IMR-90 (cell line): ENCODE data around the gene BRCA2. TPM values are rescaled to one million over a fixed set of nuclear protein-coding genes. Genes with fewer than 3 reads are reported as not detected.

Experiments used
- ATAC-seq: fragments of 200-7000 bp; cut with Tn5 transposase; 2 replicates; pipeline ENCODE4 v1.9.1; 2020; ENCODE audit warnings: low read depth, mild to moderate bottlenecking, moderate library complexity
- BruUV-seq: library from RNA; stranded (reverse); fragments of 400-500 nt; replicated peaks from 2 replicates; lab custom pipeline; 2021; lab: Mats Ljungman, UMichigan
- CTCF ChIA-PET: fragments of 300-600 bp; formaldehyde crosslinking; extraction: SDS; loops from one replicate; lab custom pipeline; 2021; ENCODE audit warnings: antibody characterized with exemption; lab: Yijun Ruan, JAX
- POLR2A ChIA-PET: fragments of 300-600 bp; sonication (Branson Sonifier 250); formaldehyde crosslinking; loops from one replicate; lab custom pipeline; 2022; ENCODE audit warnings: antibody characterized with exemption; ENCODE audit not compliant: unreplicated experiment; lab: Charles Lee
- DNase-seq: peaks from one replicate; pipeline ENCODE4 v3.0.0; 2013
- H2AFZ ChIP-seq: replicated peaks from 2 replicates; pipeline ENCODE3; 2013; ENCODE audit warnings: low read length, mild to moderate bottlenecking; ENCODE audit not compliant: poor library complexity
- H2AK5ac ChIP-seq: 2 replicates; pipeline ENCODE4 v1.6.1; 2013; ENCODE audit warnings: low read depth, low read length, inconsistent platforms
- H2AK9ac ChIP-seq: replicated peaks from 2 replicates; pipeline ENCODE3; 2013; ENCODE audit warnings: mild to moderate bottlenecking, low read depth, low read length, moderate library complexity; ENCODE audit not compliant: poor library complexity
- H2BK120ac ChIP-seq: 2 replicates; pipeline ENCODE4 v1.6.1; 2013; ENCODE audit warnings: low read depth, low read length, inconsistent platforms
- H2BK15ac ChIP-seq: 3 replicates; pipeline ENCODE4 v1.6.1; 2013; ENCODE audit warnings: low read depth, low read length, inconsistent platforms
- H2BK20ac ChIP-seq: 2 replicates; pipeline ENCODE4 v1.6.1; 2013; ENCODE audit warnings: low read depth, mild to moderate bottlenecking, inconsistent platforms, low read length, moderate library complexity
- H2BK5ac ChIP-seq: 2 replicates; pipeline ENCODE4 v1.6.1; 2013; ENCODE audit warnings: mild to moderate bottlenecking, low read depth, low read length, inconsistent platforms; ENCODE audit not compliant: poor library complexity, severe bottlenecking
- H3K14ac ChIP-seq: replicated peaks from 2 replicates; pipeline ENCODE4 v1.6.1; 2013; ENCODE audit warnings: low read depth, low read length, inconsistent platforms
- H3K18ac ChIP-seq: 2 replicates; pipeline ENCODE4 v1.6.1; 2013; ENCODE audit warnings: low read depth, low read length, control low read depth
- H3K23ac ChIP-seq: 2 replicates; pipeline ENCODE4 v1.6.1; 2013; ENCODE audit warnings: low read depth, low read length, inconsistent platforms
- H3K27ac ChIP-seq: 2 replicates; pipeline ENCODE4 v1.5.1; 2013; ENCODE audit warnings: mild to moderate bottlenecking, control low read depth, low read length; ENCODE audit not compliant: insufficient read depth
- H3K27me3 ChIP-seq: 2 replicates; pipeline ENCODE4 v1.6.1; 2013; ENCODE audit warnings: low read length; ENCODE audit not compliant: control insufficient read depth, insufficient read depth
- H3K36me3 ChIP-seq: 2 replicates; pipeline ENCODE4 v1.6.1; 2013; ENCODE audit warnings: low read length, mixed read lengths; ENCODE audit not compliant: control insufficient read depth, insufficient read depth
- H3K4ac ChIP-seq: 2 replicates; pipeline ENCODE4 v1.6.1; 2013; ENCODE audit warnings: low read depth, low read length, inconsistent platforms
- H3K4me1 ChIP-seq: 2 replicates; pipeline ENCODE4 v1.6.1; 2013; ENCODE audit warnings: low read length, mixed read lengths; ENCODE audit not compliant: control insufficient read depth, insufficient read depth
- H3K4me2 ChIP-seq: 2 replicates; pipeline ENCODE4 v1.6.1; 2013; ENCODE audit warnings: low read depth, mild to moderate bottlenecking, control low read depth, low read length, moderate library complexity
- H3K4me3 ChIP-seq: 2 replicates; pipeline ENCODE4 v1.5.1; 2013; ENCODE audit warnings: low read depth, mild to moderate bottlenecking, control low read depth, low read length, moderate library complexity; ENCODE audit not compliant: insufficient read depth
- H3K56ac ChIP-seq: 2 replicates; pipeline ENCODE4 v1.6.1; 2013; ENCODE audit warnings: low read length, inconsistent platforms; ENCODE audit not compliant: insufficient read depth; ENCODE audit errors: extremely low read depth
- H3K79me1 ChIP-seq, 2 experiments: 2 replicates each; pipeline ENCODE4 v1.6.1; 2013; ENCODE audit warnings: low read length in 2 of 2, inconsistent platforms in 1 of 2, low read depth in 1 of 2
- H3K9ac ChIP-seq: 2 replicates; pipeline ENCODE4 v1.6.1; 2013; ENCODE audit warnings: low read depth, low read length, control low read depth
- H3K9me1 ChIP-seq: 2 replicates; pipeline ENCODE4 v1.6.1; 2013; ENCODE audit warnings: low read length, inconsistent platforms; ENCODE audit not compliant: insufficient read depth
- H3K9me3 ChIP-seq: 2 replicates; pipeline ENCODE4 v1.6.1; 2013; ENCODE audit warnings: low read length; ENCODE audit not compliant: control insufficient read depth, insufficient read depth
- H4K20me1 ChIP-seq: 2 replicates; pipeline ENCODE4 v1.6.1; 2013; ENCODE audit warnings: low read length, inconsistent platforms; ENCODE audit not compliant: insufficient read depth
- H4K5ac ChIP-seq: 2 replicates; pipeline ENCODE4 v1.6.1; 2013; ENCODE audit warnings: mild to moderate bottlenecking, low read depth, low read length, control low read depth
- H4K8ac ChIP-seq, 2 experiments: 2 replicates each; pipeline ENCODE4 v1.6.1; 2013; ENCODE audit warnings: low read depth in 2 of 2, low read length in 2 of 2, control low read depth in 1 of 2, inconsistent platforms in 1 of 2
- H4K91ac ChIP-seq: 2 replicates; pipeline ENCODE4 v1.6.1; 2013; ENCODE audit warnings: low read depth, low read length, inconsistent platforms; ENCODE audit not compliant: insufficient read depth
- BHLHE40 ChIP-seq: fragments of 150-350 bp; IDR thresholded peaks from 2 replicates; pipeline ENCODE4 v1.6.1; 2016; ENCODE audit warnings: mild to moderate bottlenecking, low read depth, low read length
- CEBPB ChIP-seq: IDR thresholded peaks from 2 replicates; pipeline ENCODE4 v1.6.1; 2012; ENCODE audit warnings: low read depth, low read length, improper control_type of control experiment
- CHD1 ChIP-seq: IDR thresholded peaks from 2 replicates; pipeline ENCODE4 v1.6.1; 2012; ENCODE audit warnings: low read depth, low read length, improper control_type of control experiment
- FOS ChIP-seq: fragments of 150-350 bp; IDR thresholded peaks from 2 replicates; pipeline ENCODE4 v1.6.1; 2016; ENCODE audit warnings: low read depth, low read length
- MXI1 ChIP-seq: IDR thresholded peaks from 2 replicates; pipeline ENCODE4 v1.6.1; 2012; ENCODE audit warnings: low read depth, mild to moderate bottlenecking, low read length, moderate library complexity, borderline replicate concordance
- NFE2L2 ChIP-seq: fragments of 150-350 bp; IDR thresholded peaks from 2 replicates; pipeline ENCODE4 v1.6.1; 2016; ENCODE audit warnings: low read depth, mild to moderate bottlenecking, low read length
- POLR2A ChIP-seq: IDR thresholded peaks from 2 replicates; pipeline ENCODE4 v1.6.1; 2012; ENCODE audit warnings: mild to moderate bottlenecking, low read depth, low read length
- RFX5 ChIP-seq: IDR thresholded peaks from 2 replicates; pipeline ENCODE4 v1.8.0; 2012; ENCODE audit warnings: low read depth, mild to moderate bottlenecking, low read length, moderate library complexity
- SMC3 ChIP-seq: fragments of 150-350 bp; IDR thresholded peaks from 2 replicates; pipeline ENCODE4 v1.6.1; 2016; ENCODE audit warnings: low read depth, mild to moderate bottlenecking, antibody characterized with exemption, low read length, moderate library complexity
- WGBS, 2 experiments: methylation state at CpG; one replicate each; pipeline versions ENCODE4 v1.1.5 to v1.1.7; 2013; ENCODE audit warnings: missing lambda C conversion rate in 2 of 2; ENCODE audit not compliant: insufficient read length in 1 of 2; ENCODE audit errors: extremely low coverage in 2 of 2; 5-methylcytosine and 5-hydroxymethylcytosine counted together
- dilution Hi-C: fragments of 300-500 bp; cut with HindIII; formaldehyde crosslinking; loops from one replicate; pipeline ENCODE4 v1.14.3; 2018; ENCODE audit warnings: low sequenced_read_pairs; ENCODE audit not compliant: unreplicated experiment
- in situ Hi-C: fragments of 300-500 bp; cut with MboI; formaldehyde crosslinking; loops from 3 replicates; pipeline ENCODE4 v1.14.3; 2019; ENCODE audit warnings: low sequenced_read_pairs, inconsistent platforms, mixed read lengths
- intact Hi-C: fragments of 100-400 bp; cut with micrococcal nuclease; formaldehyde crosslinking; loops from 2 replicates; pipeline ENCODE4 v1.10.0; 2022
- polyA plus RNA-seq, 3 experiments: library from polyadenylated mRNA; depleted of rRNA; stranded (reverse); fragments of >200 nt; gene quantifications; 2 replicates each; pipeline ENCODE4 v1.2.3, GENCODE V29; 2012; ENCODE audit warnings: low replicate concordance in 1 of 3
- total RNA-seq: library from RNA; depleted of rRNA; stranded (reverse); fragments of >200 nt; gene quantifications from 2 replicates; pipeline ENCODE4 v1.2.3, GENCODE V29; 2012
- TF ChIP-seq, protein P1 (sequence below): fragments of 150-350 bp; IDR thresholded peaks from 2 replicates; pipeline ENCODE4 v1.6.1; 2016; ENCODE audit warnings: low read depth, mild to moderate bottlenecking, low read length, moderate library complexity, borderline replicate concordance
- TF ChIP-seq, protein P2 (sequence below): fragments of 150-350 bp; IDR thresholded peaks from 2 replicates; pipeline ENCODE4 v1.6.1; 2017; ENCODE audit warnings: mild to moderate bottlenecking, antibody characterized with exemption, low read length, low read depth

BRCA2 gene
- total and polyA plus RNA-seq, 2 of the 4 experiments (the other 2 are of a cell fraction) = 2.0 to 9.7 TPM

DNA sequence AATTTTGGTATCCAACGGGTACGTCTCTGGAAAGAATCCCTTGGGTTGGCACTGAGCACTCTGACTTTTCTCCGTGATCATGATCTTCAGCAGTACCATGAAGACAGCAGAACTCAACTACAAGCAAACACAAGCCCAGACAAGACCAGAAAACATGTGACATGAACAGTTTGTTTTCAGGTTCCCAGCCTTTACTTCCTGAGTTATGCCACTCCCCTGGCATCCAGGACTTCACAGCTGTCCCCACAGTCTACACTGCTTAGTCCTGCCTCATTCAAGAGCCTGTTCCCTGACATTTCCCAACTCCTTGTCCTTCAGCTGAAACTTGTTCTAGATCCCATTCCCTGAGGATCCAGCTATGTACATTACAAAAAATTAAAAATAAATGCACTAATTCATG lies 117.5 kb downstream of the BRCA2 start:
- no peak overlapping the region for H2BK15ac ChIP-seq
- no peaks in the 10 kb centered on the region for H3K27me3 ChIP-seq
- DNase-seq (no peak), ATAC-seq (no peak)
- peaks cover 3% of the 10 kb centered on the region; the same call in 1 of the 2 replicates for H3K4me1 ChIP-seq
- in situ Hi-C loops (no loop called here), intact Hi-C loops (no loop called here), dilution Hi-C loops (no loop called here)
- no peak overlapping the region for H3K4me3 ChIP-seq
- WGBS, 2 experiments = 100% methylated on average over 2 of the region's 3 CpGs; no CpG with 5 or more reads in 1 of the 2 experiments
- H3K9me3 ChIP-seq = no peaks in the 10 kb centered on the region
- H3K79me1 ChIP-seq = no peaks in the 10 kb centered on the region
- peaks cover 5% of the 10 kb centered on the region; the same call in 1 of the 2 replicates for H3K36me3 ChIP-seq
- no peak overlapping the region for H2BK5ac ChIP-seq
- H2AK9ac ChIP-seq = no peak overlapping the region
- H4K5ac ChIP-seq = no peak overlapping the region
- H3K23ac ChIP-seq = no peak overlapping the region; the same call in 1 of the 2 replicates
- no peaks in the 10 kb centered on the region; the same call in 1 of the 2 replicates for H3K9me1 ChIP-seq
- H2AK5ac ChIP-seq = no peak overlapping the region
- H3K4me2 ChIP-seq = no peak overlapping the region
- H3K27ac ChIP-seq = no peak overlapping the region
- H3K14ac ChIP-seq = peak overlapping the region; percentile 57; the same call in 1 of the 2 replicates
- no peak overlapping the region for H2BK120ac ChIP-seq
- H3K9ac ChIP-seq = no peak overlapping the region
- ChIA-PET POLR2A (no interaction called here), CTCF (interaction anchor here (0.6 kb wide), 1 partner anchor 95 kb away, joined by 6 read pairs; no protein-coding TSS in a partner anchor)
- no peak overlapping the region; the same call in 1 of the 2 replicates for H3K18ac ChIP-seq
- H3K4ac ChIP-seq = no peak overlapping the region
- no peaks in the 10 kb centered on the region for H4K20me1 ChIP-seq
- H4K8ac ChIP-seq = no peak overlapping the region
- no peak for TF ChIP-seq CEBPB
- no peak for TF ChIP-seq BHLHE40
- TF ChIP-seq NFE2L2 = no peak
- no peak for TF ChIP-seq RFX5
- TF ChIP-seq POLR2A = no peak
- TF ChIP-seq, protein P1, sequence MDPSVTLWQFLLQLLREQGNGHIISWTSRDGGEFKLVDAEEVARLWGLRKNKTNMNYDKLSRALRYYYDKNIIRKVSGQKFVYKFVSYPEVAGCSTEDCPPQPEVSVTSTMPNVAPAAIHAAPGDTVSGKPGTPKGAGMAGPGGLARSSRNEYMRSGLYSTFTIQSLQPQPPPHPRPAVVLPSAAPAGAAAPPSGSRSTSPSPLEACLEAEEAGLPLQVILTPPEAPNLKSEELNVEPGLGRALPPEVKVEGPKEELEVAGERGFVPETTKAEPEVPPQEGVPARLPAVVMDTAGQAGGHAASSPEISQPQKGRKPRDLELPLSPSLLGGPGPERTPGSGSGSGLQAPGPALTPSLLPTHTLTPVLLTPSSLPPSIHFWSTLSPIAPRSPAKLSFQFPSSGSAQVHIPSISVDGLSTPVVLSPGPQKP = no peak
- no peak for TF ChIP-seq MXI1
- no peak for TF ChIP-seq SMC3
- TF ChIP-seq, protein P2, sequence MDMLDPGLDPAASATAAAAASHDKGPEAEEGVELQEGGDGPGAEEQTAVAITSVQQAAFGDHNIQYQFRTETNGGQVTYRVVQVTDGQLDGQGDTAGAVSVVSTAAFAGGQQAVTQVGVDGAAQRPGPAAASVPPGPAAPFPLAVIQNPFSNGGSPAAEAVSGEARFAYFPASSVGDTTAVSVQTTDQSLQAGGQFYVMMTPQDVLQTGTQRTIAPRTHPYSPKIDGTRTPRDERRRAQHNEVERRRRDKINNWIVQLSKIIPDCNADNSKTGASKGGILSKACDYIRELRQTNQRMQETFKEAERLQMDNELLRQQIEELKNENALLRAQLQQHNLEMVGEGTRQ = no peak
- TF ChIP-seq CHD1 = no peak
- no peak for TF ChIP-seq FOS
- H3K56ac ChIP-seq = no peak overlapping the region
- no peak overlapping the region for H2AFZ ChIP-seq
- H2BK20ac ChIP-seq = no peak overlapping the region
- no TSS peak for BruUV-seq
- H4K91ac ChIP-seq = no peak overlapping the region
